Retinal pigment epithelial cell (primary cell): ENCODE data around the gene DOK7.

ENCODE experiments used
- DNase-seq: peaks from one replicate; pipeline ENCODE4 v3.0.0-alpha.2; 2010; ENCODE audit warnings: low read depth
- H3K4me3 ChIP-seq: 2 replicates; pipeline ENCODE4 v1.5.1; 2011; ENCODE audit warnings: mild to moderate bottlenecking, low read length, control low read depth, moderate library complexity
- TF ChIP-seq, protein P1 (sequence below): conservative IDR thresholded peaks from 2 replicates; pipeline ENCODE4 v1.5.1; 2011; ENCODE audit warnings: low read depth, low read length, control low read depth, inconsistent platforms

Gene DOK7

DNA sequence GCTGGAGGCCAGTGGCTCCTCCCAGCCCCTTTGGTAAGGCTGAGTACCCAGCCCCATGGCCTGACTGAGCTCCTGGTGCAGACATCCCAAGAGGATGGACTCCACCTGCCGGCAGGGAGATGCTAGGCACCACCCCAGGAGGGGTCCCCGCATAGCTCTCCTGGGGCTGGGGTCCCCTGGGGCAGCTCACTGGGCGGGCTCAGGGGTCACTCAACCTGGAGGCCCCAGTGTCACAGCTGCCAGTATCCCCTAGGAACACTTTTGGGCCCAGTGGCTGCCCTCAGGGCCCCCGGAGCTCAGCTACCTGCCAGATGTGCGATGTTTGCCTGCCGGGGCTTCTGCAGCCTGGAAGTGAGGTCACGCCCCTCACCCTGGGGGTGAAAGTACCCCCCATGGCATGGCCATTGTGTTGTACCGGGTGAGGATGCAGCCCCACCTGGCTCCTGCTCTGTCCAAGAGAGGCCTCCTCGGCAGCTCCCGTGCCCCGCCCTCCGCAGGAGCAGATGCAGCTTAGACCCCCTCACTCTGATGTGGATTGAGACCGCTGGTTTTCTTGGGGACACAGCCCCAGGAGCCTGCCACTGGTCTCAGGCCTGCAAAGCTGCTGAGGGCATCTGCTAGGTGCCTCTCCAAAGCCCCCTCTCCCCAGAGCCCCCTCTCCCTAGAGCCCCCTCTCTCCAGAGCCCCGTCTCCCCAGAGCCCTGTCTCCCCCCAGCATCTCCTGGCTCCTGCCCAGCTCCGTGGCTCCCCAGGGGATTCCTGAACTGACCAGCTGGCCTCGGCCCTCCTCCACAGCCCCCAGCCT lies 28.0 kb upstream of the DOK7 start:
- DNase-seq, result no peak
- TF ChIP-seq, protein P1, sequence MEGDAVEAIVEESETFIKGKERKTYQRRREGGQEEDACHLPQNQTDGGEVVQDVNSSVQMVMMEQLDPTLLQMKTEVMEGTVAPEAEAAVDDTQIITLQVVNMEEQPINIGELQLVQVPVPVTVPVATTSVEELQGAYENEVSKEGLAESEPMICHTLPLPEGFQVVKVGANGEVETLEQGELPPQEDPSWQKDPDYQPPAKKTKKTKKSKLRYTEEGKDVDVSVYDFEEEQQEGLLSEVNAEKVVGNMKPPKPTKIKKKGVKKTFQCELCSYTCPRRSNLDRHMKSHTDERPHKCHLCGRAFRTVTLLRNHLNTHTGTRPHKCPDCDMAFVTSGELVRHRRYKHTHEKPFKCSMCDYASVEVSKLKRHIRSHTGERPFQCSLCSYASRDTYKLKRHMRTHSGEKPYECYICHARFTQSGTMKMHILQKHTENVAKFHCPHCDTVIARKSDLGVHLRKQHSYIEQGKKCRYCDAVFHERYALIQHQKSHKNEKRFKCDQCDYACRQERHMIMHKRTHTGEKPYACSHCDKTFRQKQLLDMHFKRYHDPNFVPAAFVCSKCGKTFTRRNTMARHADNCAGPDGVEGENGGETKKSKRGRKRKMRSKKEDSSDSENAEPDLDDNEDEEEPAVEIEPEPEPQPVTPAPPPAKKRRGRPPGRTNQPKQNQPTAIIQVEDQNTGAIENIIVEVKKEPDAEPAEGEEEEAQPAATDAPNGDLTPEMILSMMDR, result peak; percentile 21
- no peak overlapping the region for H3K4me3 ChIP-seq

DNA sequence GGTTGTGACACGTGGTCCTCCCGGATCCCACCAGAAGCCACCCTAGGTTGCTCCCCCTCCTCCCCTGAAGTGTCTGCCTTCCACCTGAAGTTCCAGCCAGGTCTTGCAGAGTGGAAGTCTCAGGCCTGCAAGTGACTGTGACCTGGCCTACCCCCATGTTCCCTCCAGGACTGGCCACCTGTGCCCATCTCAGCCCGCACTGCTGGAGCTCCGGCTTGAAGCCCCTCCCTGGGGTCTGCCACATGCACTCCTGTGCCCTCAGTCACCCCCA lies 27.5 kb upstream of the DOK7 start:
- TF ChIP-seq, protein P1, result no peak
- DNase-seq, result no peak
- H3K4me3 ChIP-seq, result no peak overlapping the region

DNA sequence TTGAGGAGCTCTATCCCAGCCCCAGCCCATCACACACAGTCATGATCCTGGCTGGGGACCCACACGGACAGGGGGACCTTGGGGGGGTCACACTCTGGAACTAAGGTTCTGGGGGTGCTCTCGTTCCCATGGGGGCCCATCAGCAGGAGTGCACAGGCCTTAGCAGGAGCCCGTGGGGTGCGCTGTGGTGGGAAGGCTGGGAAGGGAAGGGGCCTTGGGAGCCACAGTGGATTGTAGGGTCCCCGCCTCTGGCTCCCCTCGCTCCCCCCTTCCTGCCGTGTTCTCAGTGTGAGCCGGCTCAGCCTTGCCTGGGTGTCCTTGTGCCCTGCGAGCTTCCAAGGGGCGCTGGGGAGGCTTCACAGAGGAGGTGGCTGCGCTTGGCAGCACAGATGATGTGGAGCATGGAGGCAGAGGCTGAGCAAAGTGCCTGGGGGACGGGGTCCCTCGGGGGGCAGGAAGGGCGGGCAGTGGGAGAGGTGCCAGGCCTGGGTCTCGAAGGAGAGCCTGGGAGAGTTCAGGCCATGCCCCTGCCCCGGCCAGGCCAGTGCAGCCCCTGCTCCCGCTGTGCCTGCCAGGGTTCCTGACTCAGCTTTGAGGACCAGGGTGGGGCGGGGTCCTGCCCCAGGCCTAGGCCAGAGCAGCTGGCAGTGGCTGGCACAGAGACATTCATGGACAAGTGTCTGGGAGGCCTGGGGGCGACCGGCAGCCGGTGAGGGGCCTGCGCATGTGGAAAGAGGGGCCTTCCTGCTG lies 26.9 kb upstream of the DOK7 start:
- no peak for DNase-seq
- TF ChIP-seq, protein P1, result no peak
- no peak overlapping the region for H3K4me3 ChIP-seq

DNA sequence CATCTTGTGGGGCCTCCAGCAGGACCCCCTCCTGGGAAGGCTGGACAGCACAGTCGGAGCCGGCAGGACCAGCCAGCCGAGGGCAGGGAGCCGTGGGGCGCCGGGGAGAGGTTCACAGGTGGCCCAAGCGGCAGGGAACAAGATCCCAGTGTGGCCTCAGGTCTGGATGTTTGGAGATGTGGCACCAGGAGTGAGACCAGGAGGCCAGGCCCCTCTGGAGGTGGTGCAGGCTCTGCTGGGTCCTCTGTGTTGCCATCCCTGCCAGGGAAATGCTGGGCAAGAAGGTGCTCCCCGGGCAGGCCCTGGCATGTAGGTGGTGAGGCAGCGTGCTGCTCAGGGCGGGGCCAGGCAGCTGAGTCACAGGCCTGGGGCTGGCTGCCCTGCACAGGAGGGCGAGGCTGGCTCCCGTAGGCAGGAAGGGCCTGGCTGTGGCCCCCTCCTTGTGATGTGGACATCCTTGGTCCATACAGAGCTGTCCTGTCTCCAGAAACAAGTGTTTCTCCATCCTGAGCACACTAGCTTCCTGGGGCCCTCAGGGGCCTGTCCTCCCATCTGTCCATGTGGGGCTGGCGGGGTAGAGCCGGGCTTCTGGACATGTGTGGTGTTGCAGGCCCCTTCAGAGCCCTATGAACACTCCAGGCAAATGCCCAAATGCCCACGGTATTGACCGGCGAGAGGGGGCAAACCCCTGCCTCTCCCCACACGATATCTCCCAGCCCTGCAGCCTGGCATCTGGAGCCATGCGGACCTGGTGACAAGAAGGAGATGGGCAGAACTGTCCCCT lies 26.1 kb upstream of the DOK7 start:
- no peak overlapping the region for H3K4me3 ChIP-seq
- TF ChIP-seq, protein P1, result no peak
- DNase-seq, result peak; percentile 36

DNA sequence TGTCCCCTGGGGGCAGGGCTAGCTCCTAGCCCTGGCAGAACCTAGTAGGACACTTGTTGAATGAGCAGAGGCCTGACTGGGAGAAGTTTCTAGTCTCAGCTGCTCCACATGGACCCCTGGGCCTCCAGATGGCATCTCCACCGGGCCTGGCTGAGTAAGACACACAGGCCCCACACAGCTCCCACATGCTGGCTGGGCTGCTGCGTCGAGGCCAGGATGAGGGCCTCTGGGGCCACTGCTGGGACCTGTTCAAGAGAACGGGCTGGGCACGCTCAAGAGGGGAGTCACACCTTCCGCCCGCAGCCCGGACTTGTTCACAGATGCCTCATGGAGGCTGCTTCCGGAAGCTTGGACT lies 25.5 kb upstream of the DOK7 start:
- TF ChIP-seq, protein P1, result no peak
- DNase-seq, result no peak

DNA sequence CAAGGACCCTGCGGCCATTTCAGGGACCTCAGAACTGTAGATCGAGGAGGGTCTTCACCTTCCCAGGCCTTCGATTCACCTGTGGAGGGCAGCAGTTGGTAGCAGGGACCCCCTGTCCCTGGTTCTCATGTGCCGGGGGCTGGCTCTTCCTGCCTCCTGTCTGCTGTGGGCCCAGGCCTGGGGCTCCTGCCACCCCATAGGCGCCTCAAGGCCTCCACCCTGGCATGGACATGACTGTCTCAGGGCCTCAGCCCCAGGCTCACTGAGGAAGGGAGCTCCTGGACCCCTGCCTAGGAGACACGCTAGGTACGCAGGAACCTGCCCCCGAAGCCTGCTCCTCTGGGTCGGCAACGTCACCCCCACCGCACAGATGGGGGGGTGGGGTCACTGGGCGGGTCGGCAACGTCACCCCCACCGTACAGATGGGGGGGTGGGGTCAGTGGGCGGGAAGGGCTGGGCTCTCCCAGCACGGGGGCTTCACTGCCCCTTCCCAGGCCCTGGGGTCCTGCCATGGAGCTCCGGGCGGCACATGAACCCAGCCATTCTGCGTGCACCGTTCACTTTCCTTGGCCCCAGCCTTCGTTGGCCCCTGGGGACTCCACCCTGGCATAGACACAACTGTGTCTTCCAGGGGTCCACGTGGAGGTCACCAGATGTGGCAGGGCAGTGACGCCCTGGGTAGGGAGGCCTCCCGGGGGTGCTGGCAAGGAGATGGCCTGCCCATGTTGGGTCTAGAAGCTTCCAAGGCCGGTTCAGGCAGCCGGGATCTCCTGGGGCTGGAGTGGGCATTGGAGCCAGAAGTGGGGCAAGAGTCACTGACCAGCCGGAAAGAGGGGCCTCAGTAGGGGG lies 24.9 kb upstream of the DOK7 start:
- TF ChIP-seq, protein P1, result no peak
- H3K4me3 ChIP-seq, result no peak overlapping the region
- DNase-seq, result no peak

More for the DNA sequence above, 25.5 kb upstream of the DOK7 start:
- no peak overlapping the region for H3K4me3 ChIP-seq
